ENCODE results near the gene IFNB1. TPM values are rescaled to one million over a fixed set of nuclear protein-coding genes. Genes with fewer than 3 reads are reported as not detected.
A peak's percentile ranks its signal among the peaks of the same experiment; 100 is the strongest.

The IFNB1 gene
- total RNA-seq, 1 experiment from 2014 or later = 0.42 TPM

- Mint-ChIP-seq H3K4me3 (ENCODE audit: low read depth, unreplicated experiment) (no peak overlapping the region), H3K9me3 (ENCODE audit: low read depth, unreplicated experiment) (no peaks in the 10 kb centered on the region), H3K36me3 (ENCODE audit: insufficient read depth, unreplicated experiment) (no peaks in the 10 kb centered on the region), H3K27me3 (ENCODE audit: unreplicated experiment) (no peaks in the 10 kb centered on the region), H3K27ac (ENCODE audit: unreplicated experiment) (no peak overlapping the region), H3K4me1 (ENCODE audit: low read depth, unreplicated experiment) (no peaks in the 10 kb centered on the region)
- no peak for DNase-seq
- intact Hi-C loops (cut with micrococcal nuclease; ENCODE audit: unreplicated experiment) = no loop called here
- TF ChIP-seq, protein P1, sequence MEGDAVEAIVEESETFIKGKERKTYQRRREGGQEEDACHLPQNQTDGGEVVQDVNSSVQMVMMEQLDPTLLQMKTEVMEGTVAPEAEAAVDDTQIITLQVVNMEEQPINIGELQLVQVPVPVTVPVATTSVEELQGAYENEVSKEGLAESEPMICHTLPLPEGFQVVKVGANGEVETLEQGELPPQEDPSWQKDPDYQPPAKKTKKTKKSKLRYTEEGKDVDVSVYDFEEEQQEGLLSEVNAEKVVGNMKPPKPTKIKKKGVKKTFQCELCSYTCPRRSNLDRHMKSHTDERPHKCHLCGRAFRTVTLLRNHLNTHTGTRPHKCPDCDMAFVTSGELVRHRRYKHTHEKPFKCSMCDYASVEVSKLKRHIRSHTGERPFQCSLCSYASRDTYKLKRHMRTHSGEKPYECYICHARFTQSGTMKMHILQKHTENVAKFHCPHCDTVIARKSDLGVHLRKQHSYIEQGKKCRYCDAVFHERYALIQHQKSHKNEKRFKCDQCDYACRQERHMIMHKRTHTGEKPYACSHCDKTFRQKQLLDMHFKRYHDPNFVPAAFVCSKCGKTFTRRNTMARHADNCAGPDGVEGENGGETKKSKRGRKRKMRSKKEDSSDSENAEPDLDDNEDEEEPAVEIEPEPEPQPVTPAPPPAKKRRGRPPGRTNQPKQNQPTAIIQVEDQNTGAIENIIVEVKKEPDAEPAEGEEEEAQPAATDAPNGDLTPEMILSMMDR (IDR thresholded peaks at IDR 0.05; ENCODE audit: unreplicated experiment) = no peak
- BruUV-seq (replicated peaks) = no TSS peak
- CTCF ChIA-PET = no interaction called here
These were observed 35.3 kb downstream of the IFNB1 start for GRCh38 chr9:21042466-21042865.

- Mint-ChIP-seq H3K27me3 (ENCODE audit: unreplicated experiment) (no peaks in the 10 kb centered on the region), H3K4me1 (ENCODE audit: low read depth, unreplicated experiment) (no peaks in the 10 kb centered on the region), H3K36me3 (ENCODE audit: insufficient read depth, unreplicated experiment) (no peaks in the 10 kb centered on the region), H3K9me3 (ENCODE audit: low read depth, unreplicated experiment) (no peaks in the 10 kb centered on the region), H3K27ac (ENCODE audit: unreplicated experiment) (no peak overlapping the region), H3K4me3 (ENCODE audit: low read depth, unreplicated experiment) (no peak overlapping the region)
- CTCF ChIA-PET = no interaction called here
- BruUV-seq (replicated peaks) = no TSS peak
- intact Hi-C loops (cut with micrococcal nuclease; ENCODE audit: unreplicated experiment) = no loop called here
- TF ChIP-seq, protein P1 (IDR thresholded peaks at IDR 0.05; ENCODE audit: unreplicated experiment) = no peak
- DNase-seq = no peak
These were observed 38.4 kb downstream of the IFNB1 start for GRCh38 chr9:21039302-21039701.

DNA sequence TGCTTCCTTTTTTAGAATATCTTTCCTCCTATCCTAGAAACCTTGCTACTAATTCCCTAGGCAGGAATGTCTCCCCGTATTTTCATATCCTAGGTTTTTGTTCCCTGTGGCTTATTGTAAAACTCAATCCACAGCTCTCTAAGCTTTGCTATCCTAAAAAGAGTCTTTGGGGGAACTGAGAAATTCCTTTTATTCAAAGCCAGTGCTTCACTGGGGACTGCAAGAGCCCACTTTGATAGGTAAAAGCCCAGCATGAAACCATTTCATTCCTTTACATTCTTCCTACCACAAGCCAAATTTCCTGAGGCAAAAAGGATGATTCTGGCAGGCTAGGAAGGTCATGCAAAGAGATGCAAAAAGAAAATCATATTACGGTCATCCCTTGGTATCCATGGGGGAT is 40.5 kb downstream of the IFNB1 start:
- H3K4me1 Mint-ChIP-seq (ENCODE audit: low read depth, unreplicated experiment) = no peaks in the 10 kb centered on the region
- H3K27me3 Mint-ChIP-seq (ENCODE audit: unreplicated experiment) = peaks cover 12% of the 10 kb centered on the region
- no peaks in the 10 kb centered on the region for H3K9me3 Mint-ChIP-seq (ENCODE audit: low read depth, unreplicated experiment)
- TF ChIP-seq, protein P1 (IDR thresholded peaks at IDR 0.05; ENCODE audit: unreplicated experiment) = no peak
- no TSS peak for BruUV-seq (replicated peaks)
- no peak overlapping the region for H3K4me3 Mint-ChIP-seq (ENCODE audit: low read depth, unreplicated experiment)
- no peaks in the 10 kb centered on the region for H3K36me3 Mint-ChIP-seq (ENCODE audit: insufficient read depth, unreplicated experiment)
- no peak overlapping the region for H3K27ac Mint-ChIP-seq (ENCODE audit: unreplicated experiment)
- CTCF ChIA-PET = no interaction called here
- no peak for DNase-seq
- intact Hi-C loops (cut with micrococcal nuclease; ENCODE audit: unreplicated experiment) = no loop called here

- Mint-ChIP-seq H3K9me3 (ENCODE audit: low read depth, unreplicated experiment) (no peaks in the 10 kb centered on the region), H3K4me3 (ENCODE audit: low read depth, unreplicated experiment) (peak overlapping the region; percentile 18), H3K27me3 (ENCODE audit: unreplicated experiment) (peaks cover 13% of the 10 kb centered on the region), H3K4me1 (ENCODE audit: low read depth, unreplicated experiment) (no peaks in the 10 kb centered on the region), H3K36me3 (ENCODE audit: insufficient read depth, unreplicated experiment) (no peaks in the 10 kb centered on the region), H3K27ac (ENCODE audit: unreplicated experiment) (no peak overlapping the region)
- no peak for DNase-seq
- intact Hi-C loops (cut with micrococcal nuclease; ENCODE audit: unreplicated experiment) = no loop called here
- no TSS peak for BruUV-seq (replicated peaks)
- TF ChIP-seq, protein P1 (IDR thresholded peaks at IDR 0.05; ENCODE audit: unreplicated experiment) = no peak
- CTCF ChIA-PET = no interaction called here
These were observed 45.9 kb downstream of the IFNB1 start for GRCh38 chr9:21031808-21032183.
